ENCODE results near the gene IHH. TPM values are rescaled to one million over a fixed set of nuclear protein-coding genes. Genes with fewer than 3 reads are reported as not detected.

IHH gene
- total RNA-seq, 3 donors from 2014 or later (not counting 1 experiment from before 2014, with no cell fraction given): not detected

GRCh38 chr2:219095406-219095935, 34.8 kb upstream of the IHH start:
- Mint-ChIP-seq H3K27me3 (ENCODE audit: low read depth in 2 of 2) (no peaks in the 10 kb centered on the region), H3K9me3 (no peaks in the 10 kb centered on the region), H3K36me3 (no peaks in the 10 kb centered on the region), H3K4me3 (no peak overlapping the region), H3K27ac (no peak overlapping the region), H3K4me1 (no peaks in the 10 kb centered on the region)
- H3K4me3 ChIP-seq (ENCODE audit: low read length): no peak overlapping the region
- no peak overlapping the region for H3K27ac ChIP-seq (ENCODE audit: low read length)
- 94% methylated on average over 1 of the region's 1 CpG for WGBS (ENCODE audit: insufficient coverage)
- H3K9me3 ChIP-seq (ENCODE audit: control insufficient read depth, insufficient read depth, low read length): no peaks in the 10 kb centered on the region
- DNase-seq (no peak), ATAC-seq (no peak)
- no peak for TF ChIP-seq CTCF (IDR thresholded peaks at IDR 0.05)
- intact Hi-C loops (cut with micrococcal nuclease): no loop called here
- H3K4me1 ChIP-seq (ENCODE audit: control insufficient read depth, insufficient read depth, low read length): no peaks in the 10 kb centered on the region
- no peaks in the 10 kb centered on the region for H3K27me3 ChIP-seq (ENCODE audit: control insufficient read depth, insufficient read depth, low read length)
- no peaks in the 10 kb centered on the region for H3K36me3 ChIP-seq (ENCODE audit: control insufficient read depth, insufficient read depth, low read length)

- TF ChIP-seq CTCF (IDR thresholded peaks at IDR 0.05): no peak
- 86% methylated on average over 3 of the region's 3 CpGs for WGBS (ENCODE audit: insufficient coverage)
- intact Hi-C loops (cut with micrococcal nuclease): no loop called here
- no peaks in the 10 kb centered on the region for H3K4me1 ChIP-seq (ENCODE audit: control insufficient read depth, insufficient read depth, low read length)
- ATAC-seq (no peak), DNase-seq (no peak)
- Mint-ChIP-seq H3K36me3 (no peaks in the 10 kb centered on the region), H3K27me3 (ENCODE audit: low read depth in 2 of 2) (no peaks in the 10 kb centered on the region), H3K9me3 (no peaks in the 10 kb centered on the region), H3K27ac (no peak overlapping the region), H3K4me3 (no peak overlapping the region), H3K4me1 (no peaks in the 10 kb centered on the region)
- no peaks in the 10 kb centered on the region for H3K27me3 ChIP-seq (ENCODE audit: control insufficient read depth, insufficient read depth, low read length)
- H3K36me3 ChIP-seq (ENCODE audit: control insufficient read depth, insufficient read depth, low read length): no peaks in the 10 kb centered on the region
- H3K4me3 ChIP-seq (ENCODE audit: low read length): no peak overlapping the region
- H3K9me3 ChIP-seq (ENCODE audit: control insufficient read depth, insufficient read depth, low read length): no peaks in the 10 kb centered on the region
- H3K27ac ChIP-seq (ENCODE audit: low read length): no peak overlapping the region
Measured at GRCh38 chr2:219094171-219094570, 33.5 kb upstream of the IHH start.

GRCh38 chr2:219090436-219091299, 29.9 kb upstream of the IHH start:
- H3K4me1 ChIP-seq (ENCODE audit: control insufficient read depth, insufficient read depth, low read length): no peaks in the 10 kb centered on the region
- no peaks in the 10 kb centered on the region for H3K36me3 ChIP-seq (ENCODE audit: control insufficient read depth, insufficient read depth, low read length)
- H3K4me1 Mint-ChIP-seq: peaks cover 0 to 10% of the 10 kb centered on the region in 2 donors
- H3K9me3 Mint-ChIP-seq: no peaks in the 10 kb centered on the region
- intact Hi-C loops (cut with micrococcal nuclease): no loop called here
- 88% methylated on average over 4 of the region's 4 CpGs for WGBS (ENCODE audit: insufficient coverage)
- DNase-seq (no peak), ATAC-seq (no peak)
- no peak overlapping the region for H3K4me3 Mint-ChIP-seq
- no peak for TF ChIP-seq CTCF (IDR thresholded peaks at IDR 0.05)
- H3K27ac Mint-ChIP-seq: no peak overlapping the region
- no peaks in the 10 kb centered on the region for H3K27me3 ChIP-seq (ENCODE audit: control insufficient read depth, insufficient read depth, low read length)
- no peaks in the 10 kb centered on the region for H3K27me3 Mint-ChIP-seq (ENCODE audit: low read depth in 2 of 2)
- H3K4me3 ChIP-seq (ENCODE audit: low read length): no peak overlapping the region
- H3K9me3 ChIP-seq (ENCODE audit: control insufficient read depth, insufficient read depth, low read length): no peaks in the 10 kb centered on the region
- no peak overlapping the region for H3K27ac ChIP-seq (ENCODE audit: low read length)
- no peaks in the 10 kb centered on the region for H3K36me3 Mint-ChIP-seq
